IMR-90 (cell line): ENCODE data around the gene AP3M1. TPM values are rescaled to one million over a fixed set of nuclear protein-coding genes. Genes with fewer than 3 reads are reported as not detected.

Experiments used
- ATAC-seq: fragments of 200-7000 bp; cut with Tn5 transposase; 2 replicates; pipeline ENCODE4 v1.9.1; 2020; ENCODE audit warnings: low read depth, mild to moderate bottlenecking, moderate library complexity
- BruUV-seq: library from RNA; stranded (reverse); fragments of 400-500 nt; replicated peaks from 2 replicates; lab custom pipeline; 2021; lab: Mats Ljungman, UMichigan
- CTCF ChIA-PET: fragments of 300-600 bp; formaldehyde crosslinking; extraction: SDS; loops from one replicate; lab custom pipeline; 2021; ENCODE audit warnings: antibody characterized with exemption; lab: Yijun Ruan, JAX
- POLR2A ChIA-PET: fragments of 300-600 bp; sonication (Branson Sonifier 250); formaldehyde crosslinking; loops from one replicate; lab custom pipeline; 2022; ENCODE audit warnings: antibody characterized with exemption; ENCODE audit not compliant: unreplicated experiment; lab: Charles Lee
- DNase-seq: peaks from one replicate; pipeline ENCODE4 v3.0.0; 2013
- H2AFZ ChIP-seq: replicated peaks from 2 replicates; pipeline ENCODE3; 2013; ENCODE audit warnings: low read length, mild to moderate bottlenecking; ENCODE audit not compliant: poor library complexity
- H2AK5ac ChIP-seq: 2 replicates; pipeline ENCODE4 v1.6.1; 2013; ENCODE audit warnings: low read depth, low read length, inconsistent platforms
- H2AK9ac ChIP-seq: replicated peaks from 2 replicates; pipeline ENCODE3; 2013; ENCODE audit warnings: mild to moderate bottlenecking, low read depth, low read length, moderate library complexity; ENCODE audit not compliant: poor library complexity
- H2BK120ac ChIP-seq: 2 replicates; pipeline ENCODE4 v1.6.1; 2013; ENCODE audit warnings: low read depth, low read length, inconsistent platforms
- H2BK15ac ChIP-seq: 3 replicates; pipeline ENCODE4 v1.6.1; 2013; ENCODE audit warnings: low read depth, low read length, inconsistent platforms
- H2BK20ac ChIP-seq: 2 replicates; pipeline ENCODE4 v1.6.1; 2013; ENCODE audit warnings: low read depth, mild to moderate bottlenecking, inconsistent platforms, low read length, moderate library complexity
- H2BK5ac ChIP-seq: 2 replicates; pipeline ENCODE4 v1.6.1; 2013; ENCODE audit warnings: mild to moderate bottlenecking, low read depth, low read length, inconsistent platforms; ENCODE audit not compliant: poor library complexity, severe bottlenecking
- H3K14ac ChIP-seq: replicated peaks from 2 replicates; pipeline ENCODE4 v1.6.1; 2013; ENCODE audit warnings: low read depth, low read length, inconsistent platforms
- H3K18ac ChIP-seq: 2 replicates; pipeline ENCODE4 v1.6.1; 2013; ENCODE audit warnings: low read depth, low read length, control low read depth
- H3K23ac ChIP-seq: 2 replicates; pipeline ENCODE4 v1.6.1; 2013; ENCODE audit warnings: low read depth, low read length, inconsistent platforms
- H3K27ac ChIP-seq: 2 replicates; pipeline ENCODE4 v1.5.1; 2013; ENCODE audit warnings: mild to moderate bottlenecking, control low read depth, low read length; ENCODE audit not compliant: insufficient read depth
- H3K27me3 ChIP-seq: 2 replicates; pipeline ENCODE4 v1.6.1; 2013; ENCODE audit warnings: low read length; ENCODE audit not compliant: control insufficient read depth, insufficient read depth
- H3K36me3 ChIP-seq: 2 replicates; pipeline ENCODE4 v1.6.1; 2013; ENCODE audit warnings: low read length, mixed read lengths; ENCODE audit not compliant: control insufficient read depth, insufficient read depth
- H3K4ac ChIP-seq: 2 replicates; pipeline ENCODE4 v1.6.1; 2013; ENCODE audit warnings: low read depth, low read length, inconsistent platforms
- H3K4me1 ChIP-seq: 2 replicates; pipeline ENCODE4 v1.6.1; 2013; ENCODE audit warnings: low read length, mixed read lengths; ENCODE audit not compliant: control insufficient read depth, insufficient read depth
- H3K4me2 ChIP-seq: 2 replicates; pipeline ENCODE4 v1.6.1; 2013; ENCODE audit warnings: low read depth, mild to moderate bottlenecking, control low read depth, low read length, moderate library complexity
- H3K4me3 ChIP-seq: 2 replicates; pipeline ENCODE4 v1.5.1; 2013; ENCODE audit warnings: low read depth, mild to moderate bottlenecking, control low read depth, low read length, moderate library complexity; ENCODE audit not compliant: insufficient read depth
- H3K56ac ChIP-seq: 2 replicates; pipeline ENCODE4 v1.6.1; 2013; ENCODE audit warnings: low read length, inconsistent platforms; ENCODE audit not compliant: insufficient read depth; ENCODE audit errors: extremely low read depth
- H3K79me1 ChIP-seq, 2 experiments: 2 replicates each; pipeline ENCODE4 v1.6.1; 2013; ENCODE audit warnings: low read length in 2 of 2, inconsistent platforms in 1 of 2, low read depth in 1 of 2
- H3K9ac ChIP-seq: 2 replicates; pipeline ENCODE4 v1.6.1; 2013; ENCODE audit warnings: low read depth, low read length, control low read depth
- H3K9me1 ChIP-seq: 2 replicates; pipeline ENCODE4 v1.6.1; 2013; ENCODE audit warnings: low read length, inconsistent platforms; ENCODE audit not compliant: insufficient read depth
- H3K9me3 ChIP-seq: 2 replicates; pipeline ENCODE4 v1.6.1; 2013; ENCODE audit warnings: low read length; ENCODE audit not compliant: control insufficient read depth, insufficient read depth
- H4K20me1 ChIP-seq: 2 replicates; pipeline ENCODE4 v1.6.1; 2013; ENCODE audit warnings: low read length, inconsistent platforms; ENCODE audit not compliant: insufficient read depth
- H4K5ac ChIP-seq: 2 replicates; pipeline ENCODE4 v1.6.1; 2013; ENCODE audit warnings: mild to moderate bottlenecking, low read depth, low read length, control low read depth
- H4K8ac ChIP-seq, 2 experiments: 2 replicates each; pipeline ENCODE4 v1.6.1; 2013; ENCODE audit warnings: low read depth in 2 of 2, low read length in 2 of 2, control low read depth in 1 of 2, inconsistent platforms in 1 of 2
- H4K91ac ChIP-seq: 2 replicates; pipeline ENCODE4 v1.6.1; 2013; ENCODE audit warnings: low read depth, low read length, inconsistent platforms; ENCODE audit not compliant: insufficient read depth
- BHLHE40 ChIP-seq: fragments of 150-350 bp; IDR thresholded peaks from 2 replicates; pipeline ENCODE4 v1.6.1; 2016; ENCODE audit warnings: mild to moderate bottlenecking, low read depth, low read length
- CEBPB ChIP-seq: IDR thresholded peaks from 2 replicates; pipeline ENCODE4 v1.6.1; 2012; ENCODE audit warnings: low read depth, low read length, improper control_type of control experiment
- CHD1 ChIP-seq: IDR thresholded peaks from 2 replicates; pipeline ENCODE4 v1.6.1; 2012; ENCODE audit warnings: low read depth, low read length, improper control_type of control experiment
- FOS ChIP-seq: fragments of 150-350 bp; IDR thresholded peaks from 2 replicates; pipeline ENCODE4 v1.6.1; 2016; ENCODE audit warnings: low read depth, low read length
- MAFK ChIP-seq: IDR thresholded peaks from 2 replicates; pipeline ENCODE4 v1.6.1; 2012; ENCODE audit warnings: low read depth, low read length, improper control_type of control experiment
- MAZ ChIP-seq: IDR thresholded peaks from 2 replicates; pipeline ENCODE4 v1.6.1; 2012; ENCODE audit warnings: low read depth, mild to moderate bottlenecking, low read length, improper control_type of control experiment, moderate library complexity, borderline replicate concordance
- MXI1 ChIP-seq: IDR thresholded peaks from 2 replicates; pipeline ENCODE4 v1.6.1; 2012; ENCODE audit warnings: low read depth, mild to moderate bottlenecking, low read length, moderate library complexity, borderline replicate concordance
- NFE2L2 ChIP-seq: fragments of 150-350 bp; IDR thresholded peaks from 2 replicates; pipeline ENCODE4 v1.6.1; 2016; ENCODE audit warnings: low read depth, mild to moderate bottlenecking, low read length
- POLR2A ChIP-seq: IDR thresholded peaks from 2 replicates; pipeline ENCODE4 v1.6.1; 2012; ENCODE audit warnings: mild to moderate bottlenecking, low read depth, low read length
- RAD21 ChIP-seq: IDR thresholded peaks from 2 replicates; pipeline ENCODE4 v1.6.1; 2012; ENCODE audit warnings: low read length, improper control_type of control experiment
- RCOR1 ChIP-seq: IDR thresholded peaks from 2 replicates; pipeline ENCODE4 v1.6.1; 2012; ENCODE audit warnings: mild to moderate bottlenecking, low read length, improper control_type of control experiment; ENCODE audit not compliant: insufficient replicate concordance
- RFX5 ChIP-seq: IDR thresholded peaks from 2 replicates; pipeline ENCODE4 v1.8.0; 2012; ENCODE audit warnings: low read depth, mild to moderate bottlenecking, low read length, moderate library complexity
- SMC3 ChIP-seq: fragments of 150-350 bp; IDR thresholded peaks from 2 replicates; pipeline ENCODE4 v1.6.1; 2016; ENCODE audit warnings: low read depth, mild to moderate bottlenecking, antibody characterized with exemption, low read length, moderate library complexity
- WGBS, 2 experiments: methylation state at CpG; one replicate each; pipeline versions ENCODE4 v1.1.5 to v1.1.7; 2013; ENCODE audit warnings: missing lambda C conversion rate in 2 of 2; ENCODE audit not compliant: insufficient read length in 1 of 2; ENCODE audit errors: extremely low coverage in 2 of 2; 5-methylcytosine and 5-hydroxymethylcytosine counted together
- dilution Hi-C: fragments of 300-500 bp; cut with HindIII; formaldehyde crosslinking; loops from one replicate; pipeline ENCODE4 v1.14.3; 2018; ENCODE audit warnings: low sequenced_read_pairs; ENCODE audit not compliant: unreplicated experiment
- in situ Hi-C: fragments of 300-500 bp; cut with MboI; formaldehyde crosslinking; loops from 3 replicates; pipeline ENCODE4 v1.14.3; 2019; ENCODE audit warnings: low sequenced_read_pairs, inconsistent platforms, mixed read lengths
- intact Hi-C: fragments of 100-400 bp; cut with micrococcal nuclease; formaldehyde crosslinking; loops from 2 replicates; pipeline ENCODE4 v1.10.0; 2022
- polyA plus RNA-seq, 3 experiments: library from polyadenylated mRNA; depleted of rRNA; stranded (reverse); fragments of >200 nt; gene quantifications; 2 replicates each; pipeline ENCODE4 v1.2.3, GENCODE V29; 2012; ENCODE audit warnings: low replicate concordance in 1 of 3
- total RNA-seq: library from RNA; depleted of rRNA; stranded (reverse); fragments of >200 nt; gene quantifications from 2 replicates; pipeline ENCODE4 v1.2.3, GENCODE V29; 2012
- TF ChIP-seq, protein P1 (sequence below): conservative IDR thresholded peaks from 2 replicates; pipeline ENCODE4 v1.5.1; 2012; ENCODE audit warnings: mild to moderate bottlenecking, low read depth, low read length, improper control_type of control experiment
- TF ChIP-seq, protein P2 (sequence below): fragments of 150-350 bp; IDR thresholded peaks from 2 replicates; pipeline ENCODE4 v1.6.1; 2016; ENCODE audit warnings: low read depth, mild to moderate bottlenecking, low read length, moderate library complexity, borderline replicate concordance
- TF ChIP-seq, protein P3 (sequence below): fragments of 150-350 bp; IDR thresholded peaks from 2 replicates; pipeline ENCODE4 v1.6.1; 2017; ENCODE audit warnings: mild to moderate bottlenecking, antibody characterized with exemption, low read length, low read depth

The AP3M1 gene
- total and polyA plus RNA-seq, 2 of the 4 experiments (the other 2 are of a cell fraction), result 26.6 to 46.4 TPM

DNA sequence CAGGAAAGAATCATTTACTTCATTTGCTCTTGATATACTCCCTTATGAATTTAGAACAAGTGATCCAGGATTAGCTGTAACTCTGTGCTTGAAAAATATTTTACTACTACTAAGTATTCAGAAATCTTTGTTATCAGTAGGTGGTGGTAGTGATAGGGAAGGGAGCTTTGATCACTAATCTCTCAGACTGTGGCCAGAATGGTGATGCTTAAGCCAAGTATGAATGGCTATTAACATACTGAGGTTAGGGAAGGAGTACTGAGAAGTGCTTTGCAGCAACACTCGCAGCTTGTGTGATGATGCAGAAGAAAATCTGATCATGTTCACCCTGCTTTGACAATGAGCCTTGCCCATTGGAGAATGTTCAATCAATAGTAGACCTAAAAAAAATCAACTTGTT lies 29.3 kb downstream of the AP3M1 start:
- ATAC-seq (no peak), DNase-seq (no peak)
- Histone ChIP-seq H3K4ac (no peak overlapping the region), H3K27ac (no peak overlapping the region), H2BK20ac (no peak overlapping the region), H3K4me1 (peaks cover 10% of the 10 kb centered on the region), H2BK120ac (no peak overlapping the region), H2BK15ac (no peak overlapping the region), H3K79me1 (peaks cover 11 to 41% of the 10 kb centered on the region in 2 experiments; a peak in 3 of 4 replicates), H3K9me1 (no peaks in the 10 kb centered on the region; the same call in 1 of the 2 replicates), H4K8ac (no peak overlapping the region), H3K36me3 (peaks cover 52% of the 10 kb centered on the region), H3K9me3 (no peaks in the 10 kb centered on the region), H3K27me3 (no peaks in the 10 kb centered on the region), H4K5ac (no peak overlapping the region), H4K91ac (no peak overlapping the region), H4K20me1 (peaks cover 25% of the 10 kb centered on the region), H2AK5ac (no peak overlapping the region), H2AK9ac (no peak overlapping the region), H2BK5ac (no peak overlapping the region), H3K18ac (no peak overlapping the region), H3K14ac (no peak overlapping the region), H3K23ac (0 out of 2 replicates have a peak overlapping the region, but pooled peaks have one; percentile 23), H3K9ac (no peak overlapping the region), H2AFZ (no peak overlapping the region), H3K4me3 (no peak overlapping the region), H3K4me2 (no peak overlapping the region), H3K56ac (no peak overlapping the region)
- WGBS, 2 experiments, result no CpG with 5 or more reads among the region's 1 CpG
- dilution Hi-C loops, result no loop called here
- ChIA-PET CTCF (interaction anchor here (0.7 kb wide), 1 partner anchor 122 kb away, joined by 3 read pairs; no protein-coding TSS in a partner anchor), POLR2A (no interaction called here)
- intact Hi-C loops, result loop anchor here (10.0 kb wide), 1 partner anchor 983 kb away; a partner anchor contains a TSS
- BruUV-seq, result no TSS peak
- in situ Hi-C loops, result no loop called here
- TF ChIP-seq CEBPB (no peak), SMC3 (no peak), FOS (no peak), MAFK (no peak), MXI1 (no peak), RAD21 (no peak), BHLHE40 (no peak), RCOR1 (no peak), NFE2L2 (no peak), POLR2A (no peak), CHD1 (no peak), MAZ (no peak), RFX5 (no peak)
- TF ChIP-seq, protein P1, sequence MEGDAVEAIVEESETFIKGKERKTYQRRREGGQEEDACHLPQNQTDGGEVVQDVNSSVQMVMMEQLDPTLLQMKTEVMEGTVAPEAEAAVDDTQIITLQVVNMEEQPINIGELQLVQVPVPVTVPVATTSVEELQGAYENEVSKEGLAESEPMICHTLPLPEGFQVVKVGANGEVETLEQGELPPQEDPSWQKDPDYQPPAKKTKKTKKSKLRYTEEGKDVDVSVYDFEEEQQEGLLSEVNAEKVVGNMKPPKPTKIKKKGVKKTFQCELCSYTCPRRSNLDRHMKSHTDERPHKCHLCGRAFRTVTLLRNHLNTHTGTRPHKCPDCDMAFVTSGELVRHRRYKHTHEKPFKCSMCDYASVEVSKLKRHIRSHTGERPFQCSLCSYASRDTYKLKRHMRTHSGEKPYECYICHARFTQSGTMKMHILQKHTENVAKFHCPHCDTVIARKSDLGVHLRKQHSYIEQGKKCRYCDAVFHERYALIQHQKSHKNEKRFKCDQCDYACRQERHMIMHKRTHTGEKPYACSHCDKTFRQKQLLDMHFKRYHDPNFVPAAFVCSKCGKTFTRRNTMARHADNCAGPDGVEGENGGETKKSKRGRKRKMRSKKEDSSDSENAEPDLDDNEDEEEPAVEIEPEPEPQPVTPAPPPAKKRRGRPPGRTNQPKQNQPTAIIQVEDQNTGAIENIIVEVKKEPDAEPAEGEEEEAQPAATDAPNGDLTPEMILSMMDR, result no peak
- TF ChIP-seq, protein P2, sequence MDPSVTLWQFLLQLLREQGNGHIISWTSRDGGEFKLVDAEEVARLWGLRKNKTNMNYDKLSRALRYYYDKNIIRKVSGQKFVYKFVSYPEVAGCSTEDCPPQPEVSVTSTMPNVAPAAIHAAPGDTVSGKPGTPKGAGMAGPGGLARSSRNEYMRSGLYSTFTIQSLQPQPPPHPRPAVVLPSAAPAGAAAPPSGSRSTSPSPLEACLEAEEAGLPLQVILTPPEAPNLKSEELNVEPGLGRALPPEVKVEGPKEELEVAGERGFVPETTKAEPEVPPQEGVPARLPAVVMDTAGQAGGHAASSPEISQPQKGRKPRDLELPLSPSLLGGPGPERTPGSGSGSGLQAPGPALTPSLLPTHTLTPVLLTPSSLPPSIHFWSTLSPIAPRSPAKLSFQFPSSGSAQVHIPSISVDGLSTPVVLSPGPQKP, result no peak
- TF ChIP-seq, protein P3, sequence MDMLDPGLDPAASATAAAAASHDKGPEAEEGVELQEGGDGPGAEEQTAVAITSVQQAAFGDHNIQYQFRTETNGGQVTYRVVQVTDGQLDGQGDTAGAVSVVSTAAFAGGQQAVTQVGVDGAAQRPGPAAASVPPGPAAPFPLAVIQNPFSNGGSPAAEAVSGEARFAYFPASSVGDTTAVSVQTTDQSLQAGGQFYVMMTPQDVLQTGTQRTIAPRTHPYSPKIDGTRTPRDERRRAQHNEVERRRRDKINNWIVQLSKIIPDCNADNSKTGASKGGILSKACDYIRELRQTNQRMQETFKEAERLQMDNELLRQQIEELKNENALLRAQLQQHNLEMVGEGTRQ, result no peak
